Fibroblast of villous mesenchyme (primary cell): ENCODE results near the gene DENND10. TPM values are rescaled to one million over a fixed set of nuclear protein-coding genes. Genes with fewer than 3 reads are reported as not detected.

Experiments used
- DNase-seq: peaks from one replicate; pipeline ENCODE4 v3.0.0-alpha.2; 2010; ENCODE audit warnings: low read depth
- H3K4me3 ChIP-seq: 2 replicates; pipeline ENCODE4 v1.5.1; 2011; ENCODE audit warnings: low read depth, mild to moderate bottlenecking, low read length
- CTCF ChIP-seq: IDR thresholded peaks from 2 replicates; pipeline ENCODE4 v1.5.1; 2012; ENCODE audit warnings: low read depth, mild to moderate bottlenecking, low read length; ENCODE audit not compliant: insufficient read depth
- total RNA-seq: library from RNA; depleted of rRNA; stranded (reverse); fragments of >200 nt; gene quantifications from 2 replicates; pipeline ENCODE4 v1.2.3, GENCODE V29; 2012

The DENND10 gene
- total RNA-seq, 1 donor, result 94.6 TPM

GRCh38 chr10:119061926-119062325 lies 42.0 kb upstream of the DENND10 start:
- no peak for TF ChIP-seq CTCF
- no peak overlapping the region for H3K4me3 ChIP-seq
- no peak for DNase-seq

GRCh38 chr10:119070395-119071165 lies 33.3 kb upstream of the DENND10 start:
- no peak for TF ChIP-seq CTCF
- no peak for DNase-seq
- H3K4me3 ChIP-seq, result no peak overlapping the region

- DNase-seq, result no peak
- no peak for TF ChIP-seq CTCF
- no peak overlapping the region for H3K4me3 ChIP-seq
Measured at GRCh38 chr10:119073584-119073983, 30.3 kb upstream of the DENND10 start.

- no peak for DNase-seq
- peak overlapping the region; percentile 96 for H3K4me3 ChIP-seq
- no peak for TF ChIP-seq CTCF
Measured at GRCh38 chr10:119078422-119079179, 25.3 kb upstream of the DENND10 start.

- TF ChIP-seq CTCF, result no peak
- peak overlapping the region; percentile 96 for H3K4me3 ChIP-seq
- peak; percentile 83 for DNase-seq
Measured at GRCh38 chr10:119079599-119080520, 24.1 kb upstream of the DENND10 start.

- DNase-seq, result peak; percentile 95
- peak within 1 kb of the TSS; percentile 96 for H3K4me3 ChIP-seq
- TF ChIP-seq CTCF, result no peak
Measured at GRCh38 chr10:119080521-119081259, 23.2 kb upstream of the DENND10 start, which contains the start of gene EIF3A. Gene EIF3A (minus strand): TSS chr10:119080817. CDS start chr10:119080676, 141 bp downstream.
